ENCODE data around the gene ATAD2B. TPM values are rescaled to one million over a fixed set of nuclear protein-coding genes. Genes with fewer than 3 reads are reported as not detected.
A peak's percentile ranks its signal among the peaks of the same experiment; 100 is the strongest.

The ATAD2B gene
- total RNA-seq, 2 experiments from 2014 or later: 10.9 to 12.7 TPM

GRCh38 chr2:23814963-23815362 is 112.0 kb downstream of the ATAD2B start:
- no peak for DNase-seq
- intact Hi-C loops (cut with DNase I, micrococcal nuclease): no loop called here
- Mint-ChIP-seq H3K36me3 (ENCODE audit: low read depth) (peaks cover 7% of the 10 kb centered on the region), H3K27me3 (no peaks in the 10 kb centered on the region), H3K4me3 (no peak overlapping the region), H3K9me3 (ENCODE audit: low read depth) (no peaks in the 10 kb centered on the region), H3K4me1 (no peaks in the 10 kb centered on the region), H3K27ac (no peak overlapping the region)
- CTCF ChIA-PET: interaction anchor here (0.7 to 1.1 kb wide), 2 partner anchors 10 to 20 kb away, joined by 3 to 9 read pairs; no protein-coding TSS in a partner anchor
- ATAC-seq: no peak
- POLR2A ChIA-PET: no interaction called here

- CTCF ChIA-PET: no interaction called here
- POLR2A ChIA-PET: no interaction called here
- H3K4me1 Mint-ChIP-seq: peaks cover 12% of the 10 kb centered on the region
- intact Hi-C loops (cut with DNase I, micrococcal nuclease): no loop called here
- H3K27me3 Mint-ChIP-seq: no peaks in the 10 kb centered on the region
- DNase-seq: no peak
- H3K36me3 Mint-ChIP-seq (ENCODE audit: low read depth): peaks cover 7% of the 10 kb centered on the region
- H3K27ac Mint-ChIP-seq: no peak overlapping the region
- H3K9me3 Mint-ChIP-seq (ENCODE audit: low read depth): no peaks in the 10 kb centered on the region
- ATAC-seq: no peak
- H3K4me3 Mint-ChIP-seq: no peak overlapping the region
Measured at GRCh38 chr2:23813438-23813837, 113.5 kb downstream of the ATAD2B start.

- peak; percentile 73 for ATAC-seq
- DNase-seq: no peak
- Mint-ChIP-seq H3K9me3 (ENCODE audit: low read depth) (no peaks in the 10 kb centered on the region), H3K36me3 (ENCODE audit: low read depth) (peaks cover 9% of the 10 kb centered on the region), H3K4me1 (peaks cover 12% of the 10 kb centered on the region), H3K27ac (no peak overlapping the region), H3K4me3 (no peak overlapping the region), H3K27me3 (no peaks in the 10 kb centered on the region)
- POLR2A ChIA-PET: no interaction called here
- intact Hi-C loops (cut with DNase I, micrococcal nuclease): no loop called here
- CTCF ChIA-PET: no interaction called here
Measured at GRCh38 chr2:23809150-23809549, 117.8 kb downstream of the ATAD2B start.

GRCh38 chr2:23806665-23807249 is 120.2 kb downstream of the ATAD2B start:
- CTCF ChIA-PET: interaction anchor here (1.1 to 2.1 kb wide), 4 partner anchors 10 to 20 kb away, joined by 3 to 7 read pairs (median 4); no protein-coding TSS in a partner anchor
- POLR2A ChIA-PET: no interaction called here
- intact Hi-C loops (cut with DNase I, micrococcal nuclease): no loop called here

GRCh38 chr2:23806201-23806600 is 120.7 kb downstream of the ATAD2B start:
- H3K4me1 Mint-ChIP-seq: peaks cover 12% of the 10 kb centered on the region
- intact Hi-C loops (cut with DNase I, micrococcal nuclease): no loop called here

More at GRCh38 chr2:23806665-23807249, 120.2 kb downstream of the ATAD2B start:
- H3K9me3 Mint-ChIP-seq (ENCODE audit: low read depth): no peaks in the 10 kb centered on the region
- DNase-seq (no peak), ATAC-seq (no peak)
- peaks cover 9% of the 10 kb centered on the region for H3K36me3 Mint-ChIP-seq (ENCODE audit: low read depth)
- H3K4me1 Mint-ChIP-seq: peaks cover 12% of the 10 kb centered on the region
- no peaks in the 10 kb centered on the region for H3K27me3 Mint-ChIP-seq
- H3K4me3 Mint-ChIP-seq: no peak overlapping the region
- H3K27ac Mint-ChIP-seq: no peak overlapping the region

GRCh38 chr2:23803965-23804542 is 122.9 kb downstream of the ATAD2B start:
- POLR2A ChIA-PET: no interaction called here
- Mint-ChIP-seq H3K36me3 (ENCODE audit: low read depth) (peaks cover 9% of the 10 kb centered on the region), H3K4me3 (no peak overlapping the region), H3K27me3 (no peaks in the 10 kb centered on the region), H3K4me1 (peaks cover 5% of the 10 kb centered on the region), H3K9me3 (ENCODE audit: low read depth) (no peaks in the 10 kb centered on the region), H3K27ac (no peak overlapping the region)
- peak; percentile 23 for ATAC-seq
- intact Hi-C loops (cut with DNase I, micrococcal nuclease): no loop called here
- CTCF ChIA-PET: interaction anchor here (0.7 to 1.3 kb wide), 4 partner anchors 12 to 991 kb away, joined by 3 read pairs; partner anchors contain the start of gene TP53I3
- peak; percentile 13 for DNase-seq

More at GRCh38 chr2:23806201-23806600, 120.7 kb downstream of the ATAD2B start:
- Mint-ChIP-seq H3K4me3 (no peak overlapping the region), H3K9me3 (ENCODE audit: low read depth) (no peaks in the 10 kb centered on the region), H3K36me3 (ENCODE audit: low read depth) (peaks cover 9% of the 10 kb centered on the region), H3K27ac (no peak overlapping the region), H3K27me3 (no peaks in the 10 kb centered on the region)
- no peak for ATAC-seq
- CTCF ChIA-PET: interaction anchor here (1.1 to 2.1 kb wide), 5 partner anchors 10 to 20 kb away, joined by 3 to 7 read pairs (median 6); no protein-coding TSS in a partner anchor
- no peak for DNase-seq
- POLR2A ChIA-PET: no interaction called here

- intact Hi-C loops (cut with DNase I, micrococcal nuclease): no loop called here
- Mint-ChIP-seq H3K27me3 (no peaks in the 10 kb centered on the region), H3K4me1 (no peaks in the 10 kb centered on the region), H3K36me3 (ENCODE audit: low read depth) (peaks cover 9% of the 10 kb centered on the region), H3K9me3 (ENCODE audit: low read depth) (no peaks in the 10 kb centered on the region), H3K4me3 (no peak overlapping the region), H3K27ac (no peak overlapping the region)
- no peak for DNase-seq
- POLR2A ChIA-PET: no interaction called here
- CTCF ChIA-PET: interaction anchor here (0.9 to 1.3 kb wide), 4 partner anchors 13 to 281 kb away, joined by 3 read pairs; partner anchors contain the start of gene TP53I3
- ATAC-seq: no peak
Measured at GRCh38 chr2:23803264-23803964, 123.5 kb downstream of the ATAD2B start.

GRCh38 chr2:23801396-23801795 is 125.5 kb downstream of the ATAD2B start:
- Mint-ChIP-seq H3K9me3 (ENCODE audit: low read depth) (no peaks in the 10 kb centered on the region), H3K36me3 (ENCODE audit: low read depth) (peaks cover 5% of the 10 kb centered on the region), H3K4me1 (no peaks in the 10 kb centered on the region), H3K27me3 (no peaks in the 10 kb centered on the region), H3K27ac (no peak overlapping the region), H3K4me3 (no peak overlapping the region)
- ATAC-seq (no peak), DNase-seq (no peak)
- intact Hi-C loops (cut with DNase I, micrococcal nuclease): no loop called here
- ChIA-PET CTCF (interaction anchor here (0.9 to 1.6 kb wide), 3 partner anchors 23 to 126 kb away, joined by 3 to 4 read pairs (median 3); partner anchors contain the start of gene ATAD2B), POLR2A (no interaction called here)

GRCh38 chr2:23794234-23794633 is 132.7 kb downstream of the ATAD2B start:
- Mint-ChIP-seq H3K36me3 (ENCODE audit: low read depth) (peaks cover 5% of the 10 kb centered on the region), H3K27ac (no peak overlapping the region), H3K4me3 (no peak overlapping the region), H3K27me3 (no peaks in the 10 kb centered on the region), H3K4me1 (peaks cover 8% of the 10 kb centered on the region), H3K9me3 (ENCODE audit: low read depth) (no peaks in the 10 kb centered on the region)
- POLR2A ChIA-PET: no interaction called here
- no peak for DNase-seq
- CTCF ChIA-PET: no interaction called here
- no peak for ATAC-seq
- intact Hi-C loops (cut with DNase I, micrococcal nuclease): no loop called here

GRCh38 chr2:23793476-23793875 is 133.4 kb downstream of the ATAD2B start:
- ChIA-PET POLR2A (no interaction called here), CTCF (no interaction called here)
- Mint-ChIP-seq H3K4me3 (no peak overlapping the region), H3K27ac (no peak overlapping the region), H3K27me3 (no peaks in the 10 kb centered on the region), H3K36me3 (ENCODE audit: low read depth) (peaks cover 5% of the 10 kb centered on the region), H3K9me3 (ENCODE audit: low read depth) (no peaks in the 10 kb centered on the region), H3K4me1 (peaks cover 16% of the 10 kb centered on the region)
- intact Hi-C loops (cut with DNase I, micrococcal nuclease): no loop called here
- ATAC-seq (no peak), DNase-seq (no peak)

GRCh38 chr2:23791030-23791429 is 135.9 kb downstream of the ATAD2B start:
- POLR2A ChIA-PET: no interaction called here
- Mint-ChIP-seq H3K9me3 (ENCODE audit: low read depth) (no peaks in the 10 kb centered on the region), H3K4me1 (peaks cover 26% of the 10 kb centered on the region), H3K4me3 (no peak overlapping the region), H3K27me3 (no peaks in the 10 kb centered on the region), H3K27ac (no peak overlapping the region), H3K36me3 (ENCODE audit: low read depth) (peaks cover 8% of the 10 kb centered on the region)
- intact Hi-C loops (cut with DNase I, micrococcal nuclease): no loop called here
- CTCF ChIA-PET: no interaction called here
- ATAC-seq (no peak), DNase-seq (no peak)

GRCh38 chr2:23789012-23789411 is 137.9 kb downstream of the ATAD2B start:
- H3K27me3 Mint-ChIP-seq: no peaks in the 10 kb centered on the region
- ChIA-PET POLR2A (no interaction called here), CTCF (interaction anchor here (0.8 to 1.4 kb wide), 3 partner anchors 8 to 35 kb away, joined by 3 read pairs; no protein-coding TSS in a partner anchor)

More at GRCh38 chr2:23789012-23789411, 137.9 kb downstream of the ATAD2B start:
- DNase-seq: no peak
- Mint-ChIP-seq H3K27ac (no peak overlapping the region), H3K4me1 (peaks cover 26% of the 10 kb centered on the region), H3K36me3 (ENCODE audit: low read depth) (peaks cover 14% of the 10 kb centered on the region), H3K9me3 (ENCODE audit: low read depth) (no peaks in the 10 kb centered on the region), H3K4me3 (no peak overlapping the region)
- ATAC-seq: no peak
- intact Hi-C loops (cut with DNase I, micrococcal nuclease): no loop called here

Measured in activated CD4-positive, alpha-beta T cell treated with anti-CD3 and anti-CD28 coated beads for 36 hours (primary cell).